HepG2 (cell line): ENCODE results near the gene CNNM4. TPM values are rescaled to one million over a fixed set of nuclear protein-coding genes. Genes with fewer than 3 reads are reported as not detected.

ENCODE experiments used
- ADNP ChIP-seq: sonication (generic); formaldehyde crosslinking; IDR thresholded peaks from 2 replicates; pipeline ENCODE4 v1.4.0; 2020; ENCODE audit warnings: missing genetic modification reagents
- GATA4 ChIP-seq: sonication (generic); IDR thresholded peaks from 2 replicates; pipeline ENCODE4 v1.6.1; 2016; ENCODE audit warnings: antibody characterized with exemption, low read depth, borderline replicate concordance
- HOXD1 ChIP-seq: sonication (generic); formaldehyde crosslinking; IDR thresholded peaks from 2 replicates; pipeline ENCODE4 v1.5.0; 2020; ENCODE audit warnings: missing genetic modification reagents
- NKX3-1 ChIP-seq: sonication (generic); formaldehyde crosslinking; IDR thresholded peaks from 2 replicates; pipeline ENCODE4 v1.5.0; 2020; ENCODE audit warnings: missing genetic modification reagents
- RCOR2 ChIP-seq: IDR thresholded peaks from 2 replicates; pipeline ENCODE4 v1.6.1; 2016; ENCODE audit warnings: missing biosample characterization, missing genetic modification reagents
- SATB2 ChIP-seq: sonication (generic); formaldehyde crosslinking; IDR thresholded peaks from 2 replicates; pipeline ENCODE4 v1.5.0; 2020; ENCODE audit warnings: missing genetic modification reagents
- U2AF2 ChIP-seq: fragments of 200-400 bp; formaldehyde crosslinking; IDR thresholded peaks from 2 replicates; pipeline ENCODE4 v1.6.1; 2017; ENCODE audit warnings: low read depth, mild to moderate bottlenecking, low read length
- ZBTB1 ChIP-seq: sonication (generic); formaldehyde crosslinking; IDR thresholded peaks from 2 replicates; pipeline ENCODE4 v1.4.0; 2020; ENCODE audit warnings: missing genetic modification reagents, borderline replicate concordance
- ZMYM4 ChIP-seq: sonication (generic); formaldehyde crosslinking; IDR thresholded peaks from 2 replicates; pipeline ENCODE4 v1.8.1; 2023; ENCODE audit warnings: mild to moderate bottlenecking, missing genetic modification reagents
- ZNF143 ChIP-seq: sonication (generic); formaldehyde crosslinking; IDR thresholded peaks from 2 replicates; pipeline ENCODE4 v1.4.0; 2020; ENCODE audit warnings: missing genetic modification reagents
- ZNF282 ChIP-seq: fragments of 450-650 bp; IDR thresholded peaks from 2 replicates; pipeline ENCODE4 v1.6.1; 2018; ENCODE audit not compliant: partially characterized antibody
- ZNF34 ChIP-seq: sonication (generic); formaldehyde crosslinking; IDR thresholded peaks from 2 replicates; pipeline ENCODE4 v1.4.0; 2020; ENCODE audit warnings: mild to moderate bottlenecking, missing genetic modification reagents, borderline replicate concordance
- ZNF430 ChIP-seq: sonication (generic); formaldehyde crosslinking; IDR thresholded peaks from 2 replicates; pipeline ENCODE4 v1.9.0; 2021; ENCODE audit warnings: mild to moderate bottlenecking, missing genetic modification reagents
- ZNF768 ChIP-seq: sonication (generic); formaldehyde crosslinking; IDR thresholded peaks from 2 replicates; pipeline ENCODE4 v1.4.0; 2020; ENCODE audit warnings: missing genetic modification reagents
- ZNF777 ChIP-seq: sonication (generic); formaldehyde crosslinking; IDR thresholded peaks from 2 replicates; pipeline ENCODE4 v1.4.0; 2020; ENCODE audit warnings: missing genetic modification reagents
- ZNF816 ChIP-seq: sonication (generic); formaldehyde crosslinking; IDR thresholded peaks from 2 replicates; pipeline ENCODE4 v1.8.0; 2022; ENCODE audit warnings: missing genetic modification reagents, mild to moderate bottlenecking, borderline replicate concordance
- ZNF841 ChIP-seq: sonication (generic); formaldehyde crosslinking; IDR thresholded peaks from 2 replicates; pipeline ENCODE4 v1.8.1; 2023; ENCODE audit warnings: missing genetic modification reagents, borderline replicate concordance
- polyA plus RNA-seq, 8 experiments: library from polyadenylated mRNA; depleted of rRNA in 3 of 8; stranded (reverse) in 7 of 8; unstranded in 1 of 8; fragments of >200 nt; fragmentation: Illumina TruSeq in 4 of 8; extraction: Trizol in 4 of 8; gene quantifications; 2 replicates each; pipeline versions ENCODE4 v1.2.1 to v1.2.3, GENCODE V29; 2011 to 2016; ENCODE audit warnings: low read depth in 4 of 8, missing spikeins in 1 of 8, mixed read lengths in 1 of 8; ENCODE audit not compliant: insufficient read depth in 1 of 8
- total RNA-seq, 5 experiments: library from RNA; depleted of rRNA; stranded (reverse); fragments of >200 nt; fragmentation: Illumina TruSeq; extraction: Trizol; gene quantifications; 2 replicates each; pipeline ENCODE4 v1.2.3, GENCODE V29; 2016; ENCODE audit warnings: low read depth in 1 of 5
- TF ChIP-seq, protein P1 (sequence below): IDR thresholded peaks from 2 replicates; pipeline ENCODE4 v1.6.1; 2016; ENCODE audit warnings: missing genetic modification reagents, missing compliant biosample characterization
- TF ChIP-seq, protein P2 (sequence below): sonication (generic); formaldehyde crosslinking; IDR thresholded peaks from 2 replicates; pipeline ENCODE4 v1.4.0; 2020; ENCODE audit warnings: mild to moderate bottlenecking, missing genetic modification reagents
- TF ChIP-seq, protein P3 (sequence below): sonication (generic); formaldehyde crosslinking; IDR thresholded peaks from 2 replicates; pipeline ENCODE4 v1.4.0; 2020; ENCODE audit warnings: missing genetic modification reagents, mild to moderate bottlenecking, borderline replicate concordance
- TF ChIP-seq, protein P4 (sequence below): IDR thresholded peaks from 2 replicates; pipeline ENCODE4 v1.6.1; 2016; ENCODE audit warnings: mild to moderate bottlenecking
- TF ChIP-seq, protein P5 (sequence below): sonication (generic); formaldehyde crosslinking; IDR thresholded peaks from 2 replicates; pipeline ENCODE4 v1.4.0; 2020; ENCODE audit warnings: missing genetic modification reagents, borderline replicate concordance
- TF ChIP-seq, protein P6 (sequence below): sonication (generic); formaldehyde crosslinking; IDR thresholded peaks from 2 replicates; pipeline ENCODE4 v1.8.0; 2022; ENCODE audit warnings: missing genetic modification reagents, mild to moderate bottlenecking, moderate library complexity, borderline replicate concordance

CNNM4 gene
- total and polyA plus RNA-seq, 2 of the 13 experiments (the other 11 are each of a cell fraction or from before 2014, with no cell fraction given): 5.9 to 8.4 TPM

DNA sequence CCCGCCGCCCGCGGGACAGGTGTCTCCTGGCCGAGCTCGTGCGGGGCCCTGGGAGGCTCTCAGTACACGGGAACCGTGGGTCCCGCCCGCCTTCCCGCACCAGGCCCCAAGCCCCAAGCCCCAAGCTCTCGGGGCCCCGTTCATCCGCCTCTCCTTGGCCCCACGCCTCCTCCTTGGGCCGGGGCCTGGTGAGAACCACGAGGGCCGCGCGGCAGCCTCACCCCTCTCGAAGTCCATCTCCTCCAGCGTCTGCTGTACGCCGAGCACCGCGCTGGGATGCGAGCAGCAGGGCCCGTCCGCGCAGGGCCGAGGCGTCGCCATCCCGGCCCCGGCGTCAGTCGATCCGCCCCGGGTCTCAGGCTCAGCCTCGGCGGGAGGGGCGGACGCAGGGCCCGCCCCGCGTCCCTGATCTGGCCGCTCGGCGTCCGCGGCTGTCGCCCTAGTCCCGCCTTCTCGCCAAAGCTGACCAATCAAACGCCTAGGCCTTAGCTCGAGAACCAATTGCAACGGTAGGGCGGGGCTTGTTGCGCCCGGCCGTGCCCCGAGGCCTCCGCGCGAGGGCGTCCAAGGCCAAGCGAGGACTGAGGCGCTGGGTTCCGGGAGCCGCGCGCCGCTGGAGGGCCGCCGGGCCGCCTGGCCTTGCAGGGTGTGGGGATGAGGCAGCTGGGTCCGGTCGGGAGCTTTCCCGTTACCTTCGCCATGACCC lies 97.1 kb downstream of the CNNM4 start, which contains the start of gene ANKRD39 (continued):
- TF ChIP-seq, protein P1, sequence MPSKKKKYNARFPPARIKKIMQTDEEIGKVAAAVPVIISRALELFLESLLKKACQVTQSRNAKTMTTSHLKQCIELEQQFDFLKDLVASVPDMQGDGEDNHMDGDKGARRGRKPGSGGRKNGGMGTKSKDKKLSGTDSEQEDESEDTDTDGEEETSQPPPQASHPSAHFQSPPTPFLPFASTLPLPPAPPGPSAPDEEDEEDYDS (CRISPR knock-in tag): peak; percentile 82
- no peak for TF ChIP-seq ZNF282
- TF ChIP-seq ADNP (CRISPR knock-in tag): no peak
- TF ChIP-seq, protein P2, sequence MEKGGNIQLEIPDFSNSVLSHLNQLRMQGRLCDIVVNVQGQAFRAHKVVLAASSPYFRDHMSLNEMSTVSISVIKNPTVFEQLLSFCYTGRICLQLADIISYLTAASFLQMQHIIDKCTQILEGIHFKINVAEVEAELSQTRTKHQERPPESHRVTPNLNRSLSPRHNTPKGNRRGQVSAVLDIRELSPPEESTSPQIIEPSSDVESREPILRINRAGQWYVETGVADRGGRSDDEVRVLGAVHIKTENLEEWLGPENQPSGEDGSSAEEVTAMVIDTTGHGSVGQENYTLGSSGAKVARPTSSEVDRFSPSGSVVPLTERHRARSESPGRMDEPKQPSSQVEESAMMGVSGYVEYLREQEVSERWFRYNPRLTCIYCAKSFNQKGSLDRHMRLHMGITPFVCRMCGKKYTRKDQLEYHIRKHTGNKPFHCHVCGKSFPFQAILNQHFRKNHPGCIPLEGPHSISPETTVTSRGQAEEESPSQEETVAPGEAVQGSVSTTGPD (CRISPR knock-in tag): no peak
- TF ChIP-seq, protein P3, sequence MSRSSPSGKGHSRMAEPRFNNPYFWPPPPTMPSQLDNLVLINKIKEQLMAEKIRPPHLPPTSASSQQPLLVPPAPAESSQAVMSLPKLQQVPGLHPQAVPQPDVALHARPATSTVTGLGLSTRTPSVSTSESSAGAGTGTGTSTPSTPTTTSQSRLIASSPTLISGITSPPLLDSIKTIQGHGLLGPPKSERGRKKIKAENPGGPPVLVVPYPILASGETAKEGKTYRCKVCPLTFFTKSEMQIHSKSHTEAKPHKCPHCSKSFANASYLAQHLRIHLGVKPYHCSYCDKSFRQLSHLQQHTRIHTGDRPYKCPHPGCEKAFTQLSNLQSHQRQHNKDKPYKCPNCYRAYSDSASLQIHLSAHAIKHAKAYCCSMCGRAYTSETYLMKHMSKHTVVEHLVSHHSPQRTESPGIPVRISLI (CRISPR knock-in tag): peak; percentile 83; the same call in 1 of the 2 replicates
- TF ChIP-seq RCOR2 (CRISPR knock-in tag): no peak
- TF ChIP-seq ZNF34 (CRISPR knock-in tag): peak; percentile 97
- TF ChIP-seq, protein P4, sequence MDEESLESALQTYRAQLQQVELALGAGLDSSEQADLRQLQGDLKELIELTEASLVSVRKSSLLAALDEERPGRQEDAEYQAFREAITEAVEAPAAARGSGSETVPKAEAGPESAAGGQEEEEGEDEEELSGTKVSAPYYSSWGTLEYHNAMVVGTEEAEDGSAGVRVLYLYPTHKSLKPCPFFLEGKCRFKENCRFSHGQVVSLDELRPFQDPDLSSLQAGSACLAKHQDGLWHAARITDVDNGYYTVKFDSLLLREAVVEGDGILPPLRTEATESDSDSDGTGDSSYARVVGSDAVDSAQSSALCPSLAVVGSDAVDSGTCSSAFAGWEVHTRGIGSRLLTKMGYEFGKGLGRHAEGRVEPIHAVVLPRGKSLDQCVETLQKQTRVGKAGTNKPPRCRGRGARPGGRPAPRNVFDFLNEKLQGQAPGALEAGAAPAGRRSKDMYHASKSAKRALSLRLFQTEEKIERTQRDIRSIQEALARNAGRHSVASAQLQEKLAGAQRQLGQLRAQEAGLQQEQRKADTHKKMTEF (CRISPR knock-in tag): peak; percentile 84
- TF ChIP-seq ZNF768 (CRISPR knock-in tag): peak; percentile 71
- TF ChIP-seq HOXD1 (CRISPR knock-in tag): no peak
- peak; percentile 86; the same call in 1 of the 2 replicates for TF ChIP-seq ZNF816
- TF ChIP-seq ZNF841 (CRISPR knock-in tag): no peak
- TF ChIP-seq, protein P5, sequence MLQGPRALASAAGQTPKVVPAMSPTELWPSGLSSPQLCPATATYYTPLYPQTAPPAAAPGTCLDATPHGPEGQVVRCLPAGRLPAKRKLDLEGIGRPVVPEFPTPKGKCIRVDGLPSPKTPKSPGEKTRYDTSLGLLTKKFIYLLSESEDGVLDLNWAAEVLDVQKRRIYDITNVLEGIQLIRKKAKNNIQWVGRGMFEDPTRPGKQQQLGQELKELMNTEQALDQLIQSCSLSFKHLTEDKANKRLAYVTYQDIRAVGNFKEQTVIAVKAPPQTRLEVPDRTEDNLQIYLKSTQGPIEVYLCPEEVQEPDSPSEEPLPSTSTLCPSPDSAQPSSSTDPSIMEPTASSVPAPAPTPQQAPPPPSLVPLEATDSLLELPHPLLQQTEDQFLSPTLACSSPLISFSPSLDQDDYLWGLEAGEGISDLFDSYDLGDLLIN (CRISPR knock-in tag): no peak; the same call in 1 of the 2 replicates
- TF ChIP-seq SATB2 (CRISPR knock-in tag): peak; percentile 74; the same call in 1 of the 2 replicates
- TF ChIP-seq, protein P6, sequence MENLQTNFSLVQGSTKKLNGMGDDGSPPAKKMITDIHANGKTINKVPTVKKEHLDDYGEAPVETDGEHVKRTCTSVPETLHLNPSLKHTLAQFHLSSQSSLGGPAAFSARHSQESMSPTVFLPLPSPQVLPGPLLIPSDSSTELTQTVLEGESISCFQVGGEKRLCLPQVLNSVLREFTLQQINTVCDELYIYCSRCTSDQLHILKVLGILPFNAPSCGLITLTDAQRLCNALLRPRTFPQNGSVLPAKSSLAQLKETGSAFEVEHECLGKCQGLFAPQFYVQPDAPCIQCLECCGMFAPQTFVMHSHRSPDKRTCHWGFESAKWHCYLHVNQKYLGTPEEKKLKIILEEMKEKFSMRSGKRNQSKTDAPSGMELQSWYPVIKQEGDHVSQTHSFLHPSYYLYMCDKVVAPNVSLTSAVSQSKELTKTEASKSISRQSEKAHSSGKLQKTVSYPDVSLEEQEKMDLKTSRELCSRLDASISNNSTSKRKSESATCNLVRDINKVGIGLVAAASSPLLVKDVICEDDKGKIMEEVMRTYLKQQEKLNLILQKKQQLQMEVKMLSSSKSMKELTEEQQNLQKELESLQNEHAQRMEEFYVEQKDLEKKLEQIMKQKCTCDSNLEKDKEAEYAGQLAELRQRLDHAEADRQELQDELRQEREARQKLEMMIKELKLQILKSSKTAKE: peak; percentile 34; the same call in 1 of the 2 replicates
- TF ChIP-seq ZNF777: peak; percentile 85
- TF ChIP-seq NKX3-1: peak; percentile 32; the same call in 1 of the 2 replicates
- no peak for TF ChIP-seq U2AF2
- peak; percentile 52; the same call in 1 of the 2 replicates for TF ChIP-seq GATA4
- peak; percentile 28; the same call in 1 of the 2 replicates for TF ChIP-seq ZNF430 (CRISPR knock-in tag)
- no peak for TF ChIP-seq ZNF143 (CRISPR knock-in tag)
- TF ChIP-seq ZBTB1: 0 out of 2 replicates have a peak, but pooled peaks have one; percentile 51
- peak; percentile 94 for TF ChIP-seq ZMYM4 (CRISPR knock-in tag)
